ENCODE results near the gene TADA2B.
"Not testable (repeated sequence)": the region's sequence is repeated elsewhere in the genome, so short reads cannot be mapped to it uniquely, and the experiment has no call there.

TADA2B gene

GRCh38 chr4:7075962-7076695 lies 33.0 kb downstream of the TADA2B start:
- DNase-seq (ENCODE audit: extremely low read depth in 1 of 2, low read depth in 1 of 2) = no peak

GRCh38 chr4:7076696-7077082 lies 33.5 kb downstream of the TADA2B start:
- no peak for DNase-seq (ENCODE audit: extremely low read depth in 1 of 2, low read depth in 1 of 2)

- no peak for DNase-seq (ENCODE audit: extremely low read depth in 1 of 2, low read depth in 1 of 2)
Measured at GRCh38 chr4:7077371-7077770, 34.2 kb downstream of the TADA2B start.

GRCh38 chr4:7078025-7078424 lies 34.9 kb downstream of the TADA2B start:
- no peak for DNase-seq (ENCODE audit: extremely low read depth in 1 of 2, low read depth in 1 of 2)

- not testable (repeated sequence) for DNase-seq (ENCODE audit: extremely low read depth in 1 of 2, low read depth in 1 of 2)
Measured at GRCh38 chr4:7079483-7079882, 36.3 kb downstream of the TADA2B start.

GRCh38 chr4:7079909-7080308 lies 36.7 kb downstream of the TADA2B start:
- DNase-seq (ENCODE audit: extremely low read depth in 1 of 2, low read depth in 1 of 2) = not testable (repeated sequence)

- no peak for DNase-seq (ENCODE audit: extremely low read depth in 1 of 2, low read depth in 1 of 2)
Measured at GRCh38 chr4:7083597-7084563, 40.7 kb downstream of the TADA2B start.

GRCh38 chr4:7084564-7084961 lies 41.4 kb downstream of the TADA2B start:
- not testable (repeated sequence) for DNase-seq (ENCODE audit: extremely low read depth in 1 of 2, low read depth in 1 of 2)

GRCh38 chr4:7086384-7086783 lies 43.2 kb downstream of the TADA2B start:
- DNase-seq (ENCODE audit: extremely low read depth in 1 of 2, low read depth in 1 of 2) = no peak

GRCh38 chr4:7087036-7087435 lies 43.9 kb downstream of the TADA2B start:
- no peak for DNase-seq (ENCODE audit: extremely low read depth in 1 of 2, low read depth in 1 of 2)

GRCh38 chr4:7089213-7089986 lies 46.2 kb downstream of the TADA2B start:
- DNase-seq (ENCODE audit: extremely low read depth in 1 of 2, low read depth in 1 of 2) = no peak

- no peak for DNase-seq (ENCODE audit: extremely low read depth in 1 of 2, low read depth in 1 of 2)
Measured at GRCh38 chr4:7092026-7092425, 48.9 kb downstream of the TADA2B start.

- no peak for DNase-seq (ENCODE audit: extremely low read depth in 1 of 2, low read depth in 1 of 2)
Measured at GRCh38 chr4:7094916-7095315, 51.7 kb downstream of the TADA2B start.

- no peak for DNase-seq (ENCODE audit: extremely low read depth in 1 of 2, low read depth in 1 of 2)
Measured at GRCh38 chr4:7095611-7096155, 52.5 kb downstream of the TADA2B start.

GRCh38 chr4:7096236-7096635 lies 53.1 kb downstream of the TADA2B start:
- DNase-seq (ENCODE audit: extremely low read depth in 1 of 2, low read depth in 1 of 2) = no peak

GRCh38 chr4:7101692-7102515 lies 58.7 kb downstream of the TADA2B start:
- DNase-seq (ENCODE audit: extremely low read depth in 1 of 2, low read depth in 1 of 2) = peak; percentile 17 to 52

GRCh38 chr4:7102516-7102909 lies 59.3 kb downstream of the TADA2B start:
- DNase-seq (ENCODE audit: extremely low read depth in 1 of 2, low read depth in 1 of 2) = not testable (repeated sequence)

- DNase-seq (ENCODE audit: extremely low read depth in 1 of 2, low read depth in 1 of 2) = peak; percentile 69 to 79
Measured at GRCh38 chr4:7103031-7103606, 59.9 kb downstream of the TADA2B start.

- DNase-seq (ENCODE audit: extremely low read depth in 1 of 2, low read depth in 1 of 2) = no peak
Measured at GRCh38 chr4:7103607-7104365, 60.6 kb downstream of the TADA2B start.
